Effector CD8-positive, alpha-beta T cell (primary cell): Measurements from ENCODE around the gene MME.
"Not testable (repeated sequence)": the region's sequence is repeated elsewhere in the genome, so short reads cannot be mapped to it uniquely, and the experiment has no call there.

Experiments used
- DNase-seq: peaks from one replicate; lab custom pipeline; 2025; lab: John Stamatoyannopoulos, UW

The MME gene

GRCh38 chr3:155193868-155194267 lies 113.7 kb downstream of the MME start:
- DNase-seq, result no peak

GRCh38 chr3:155194973-155195957 lies 115.1 kb downstream of the MME start:
- no peak for DNase-seq

- DNase-seq, result no peak
Measured at GRCh38 chr3:155196131-155197021, 116.3 kb downstream of the MME start.

- no peak for DNase-seq
Measured at GRCh38 chr3:155197786-155198185, 117.7 kb downstream of the MME start.

- no peak for DNase-seq
Measured at GRCh38 chr3:155202626-155203025, 122.5 kb downstream of the MME start.

GRCh38 chr3:155204851-155205250 lies 124.7 kb downstream of the MME start:
- no peak for DNase-seq

- DNase-seq, result no peak
Measured at GRCh38 chr3:155208183-155208800, 128.2 kb downstream of the MME start.

- DNase-seq, result no peak
Measured at GRCh38 chr3:155210736-155211135, 130.6 kb downstream of the MME start.

- no peak for DNase-seq
Measured at GRCh38 chr3:155211266-155211665, 131.1 kb downstream of the MME start.

GRCh38 chr3:155211940-155212339 lies 131.8 kb downstream of the MME start:
- no peak for DNase-seq

- DNase-seq, result not testable (repeated sequence)
Measured at GRCh38 chr3:155216007-155216406, 135.9 kb downstream of the MME start.

- no peak for DNase-seq
Measured at GRCh38 chr3:155217591-155217990, 137.5 kb downstream of the MME start.

- DNase-seq, result no peak
Measured at GRCh38 chr3:155218462-155218861, 138.3 kb downstream of the MME start.

GRCh38 chr3:155219106-155219505 lies 139.0 kb downstream of the MME start:
- no peak for DNase-seq

- DNase-seq, result no peak
Measured at GRCh38 chr3:155225417-155225816, 145.3 kb downstream of the MME start.

GRCh38 chr3:155227141-155227540 lies 147.0 kb downstream of the MME start:
- no peak for DNase-seq

GRCh38 chr3:155228676-155229075 lies 148.6 kb downstream of the MME start:
- no peak for DNase-seq

GRCh38 chr3:155229086-155229485 lies 149.0 kb downstream of the MME start:
- DNase-seq, result no peak

GRCh38 chr3:155230382-155230781 lies 150.3 kb downstream of the MME start:
- no peak for DNase-seq

GRCh38 chr3:155231792-155232191 lies 151.7 kb downstream of the MME start:
- no peak for DNase-seq

GRCh38 chr3:155232605-155233004 lies 152.5 kb downstream of the MME start:
- DNase-seq, result no peak

GRCh38 chr3:155233213-155233612 lies 153.1 kb downstream of the MME start:
- no peak for DNase-seq
